Activated CD8-positive, alpha-beta memory T cell treated with anti-CD3 and anti-CD28 coated beads for 36 hours (primary cell): ENCODE measurements around the gene DNAJC5. TPM values are rescaled to one million over a fixed set of nuclear protein-coding genes. Genes with fewer than 3 reads are reported as not detected.
"Not testable (repeated sequence)": the region's sequence is repeated elsewhere in the genome, so short reads cannot be mapped to it uniquely, and the experiment has no call there.

Source experiments
- CTCF ChIA-PET: fragments of 350-600 bp; sonication (Branson Sonifier 250); formaldehyde crosslinking; loops from one replicate; lab custom pipeline; 2021; ENCODE audit warnings: antibody characterized with exemption; lab: Charles Lee
- POLR2A ChIA-PET: fragments of 350-600 bp; sonication (Branson Sonifier 250); formaldehyde crosslinking; loops from one replicate; lab custom pipeline; 2021; ENCODE audit warnings: antibody characterized with exemption; lab: Charles Lee
- total RNA-seq, 2 experiments: library from RNA; stranded (reverse); gene quantifications; one replicate each; pipeline ENCODE4 v1.2.3, GENCODE V29; 2021

Gene DNAJC5
- total RNA-seq, 2 experiments from 2014 or later, result 40.3 TPM

DNA sequence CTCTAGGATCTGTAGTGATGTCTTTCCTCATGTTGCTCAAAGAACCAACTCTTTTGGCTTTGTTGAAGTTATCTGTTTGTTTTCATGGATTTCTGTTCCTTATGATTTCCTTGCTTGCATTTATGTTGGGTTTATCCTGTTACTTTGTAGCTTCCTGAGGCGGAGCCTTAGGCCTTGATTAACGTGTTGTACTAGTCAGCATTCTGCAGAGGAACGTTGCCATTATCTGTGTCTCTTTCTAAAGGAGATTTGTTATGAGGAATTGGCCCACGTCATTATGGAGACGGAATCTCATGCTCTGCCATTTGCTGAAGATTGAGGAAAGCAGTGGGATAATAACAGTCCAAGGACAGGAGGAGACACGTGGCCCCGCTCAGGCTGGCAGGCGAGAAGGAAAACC is 31.4 kb downstream of the DNAJC5 start:
- CTCF ChIA-PET, result interaction anchor here (0.7 kb wide), 1 partner anchor 75 kb away, joined by 3 read pairs; no protein-coding TSS in a partner anchor
- POLR2A ChIA-PET, result no interaction called here

DNA sequence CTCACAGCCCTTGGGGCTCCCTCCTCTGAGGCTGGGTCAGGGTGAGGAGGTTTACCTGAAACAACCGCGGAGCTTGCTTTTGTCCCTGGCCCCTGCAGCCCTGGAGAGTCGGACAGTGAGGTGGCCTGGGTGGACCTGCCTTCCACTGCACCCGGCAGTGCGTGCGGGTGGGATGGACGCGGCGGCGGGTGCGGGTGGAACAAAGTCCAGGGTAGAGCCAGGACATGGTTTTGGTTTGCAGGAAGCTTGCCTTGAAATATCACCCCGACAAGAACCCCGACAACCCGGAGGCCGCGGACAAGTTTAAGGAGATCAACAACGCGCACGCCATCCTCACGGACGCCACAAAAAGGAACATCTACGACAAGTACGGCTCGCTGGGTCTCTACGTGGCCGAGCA is 34.1 kb downstream of the DNAJC5 start:
- ChIA-PET CTCF (interaction anchor here (0.7 kb wide), 1 partner anchor 305 kb away, joined by 4 read pairs; no protein-coding TSS in a partner anchor), POLR2A (no interaction called here)

DNA sequence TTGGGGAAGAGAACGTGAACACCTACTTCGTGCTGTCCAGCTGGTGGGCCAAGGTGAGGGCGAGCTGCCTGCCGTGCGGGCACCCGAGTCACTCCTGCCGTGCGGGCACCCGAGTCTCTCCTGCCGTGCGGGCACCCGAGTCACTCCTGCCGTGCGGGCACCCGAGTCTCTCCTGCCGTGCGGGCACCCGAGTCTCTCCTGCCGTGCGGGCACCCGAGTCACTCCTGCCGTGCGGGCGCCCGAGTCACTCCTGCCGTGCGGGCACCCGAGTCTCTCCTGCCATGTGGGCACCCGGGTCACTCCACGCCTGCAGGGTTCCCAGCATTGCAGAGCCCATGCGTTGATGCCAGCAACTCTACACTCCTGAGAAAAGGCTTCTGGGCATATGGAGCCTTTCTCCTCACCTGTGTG is 34.6 kb downstream of the DNAJC5 start:
- POLR2A ChIA-PET, result not testable (repeated sequence)
- CTCF ChIA-PET, result interaction anchor here (0.7 kb wide), 1 partner anchor 305 kb away, joined by 4 read pairs; no protein-coding TSS in a partner anchor

- ChIA-PET CTCF (no interaction called here), POLR2A (no interaction called here)
Observed at GRCh38 chr20:63930971-63931553, 36.1 kb downstream of the DNAJC5 start.

GRCh38 chr20:63931735-63932134 is 36.8 kb downstream of the DNAJC5 start:
- POLR2A ChIA-PET, result no interaction called here
- CTCF ChIA-PET, result no interaction called here

DNA sequence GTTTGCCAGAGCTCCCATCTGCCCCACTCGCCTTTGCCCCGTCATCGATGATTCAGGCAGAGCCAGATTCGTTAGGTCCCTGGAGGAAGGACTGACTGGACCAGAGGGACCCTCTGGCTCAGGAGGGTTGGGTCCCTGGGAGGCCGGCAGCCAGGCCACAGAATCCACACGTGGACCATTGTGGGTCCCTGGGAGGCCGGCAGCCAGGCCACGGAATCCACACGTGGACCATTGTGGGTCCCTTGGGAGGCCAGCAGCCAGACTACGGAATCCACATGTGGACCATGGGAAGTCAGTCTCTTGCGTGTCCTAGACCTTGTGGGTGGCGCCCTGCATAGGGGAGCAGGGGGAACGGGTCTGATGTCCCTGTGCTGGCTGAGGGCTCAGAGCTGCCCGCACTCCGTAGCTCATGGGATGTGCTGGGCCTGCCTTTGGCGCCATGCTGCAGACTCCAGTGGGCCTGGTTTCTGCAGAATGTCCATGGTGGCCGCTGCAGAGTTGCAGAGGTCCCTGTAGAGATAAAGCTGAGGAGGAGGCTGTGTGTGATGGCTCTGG is 37.8 kb downstream of the DNAJC5 start:
- CTCF ChIA-PET, result interaction anchor here (0.6 to 0.9 kb wide), 2 partner anchors 41 to 279 kb away, joined by 3 to 4 read pairs; partner anchors contain the start of gene STMN3
- POLR2A ChIA-PET, result no interaction called here

- POLR2A ChIA-PET, result interaction anchor here (0.5 kb wide), 1 partner anchor 32 kb away, joined by 4 read pairs; no protein-coding TSS in a partner anchor
- CTCF ChIA-PET, result interaction anchor here (0.9 kb wide), 1 partner anchor 40 kb away, joined by 3 read pairs; no protein-coding TSS in a partner anchor
Observed at GRCh38 chr20:63933646-63934045, 38.7 kb downstream of the DNAJC5 start.

- POLR2A ChIA-PET, result no interaction called here
- CTCF ChIA-PET, result interaction anchor here (1.0 kb wide), 1 partner anchor 123 kb away, joined by 5 read pairs; no protein-coding TSS in a partner anchor
Observed at GRCh38 chr20:63934271-63935068, 39.5 kb downstream of the DNAJC5 start.

GRCh38 chr20:63935447-63935846 is 40.5 kb downstream of the DNAJC5 start:
- ChIA-PET POLR2A (no interaction called here), CTCF (interaction anchor here (1.0 kb wide), 1 partner anchor 122 kb away, joined by 5 read pairs; no protein-coding TSS in a partner anchor)

DNA sequence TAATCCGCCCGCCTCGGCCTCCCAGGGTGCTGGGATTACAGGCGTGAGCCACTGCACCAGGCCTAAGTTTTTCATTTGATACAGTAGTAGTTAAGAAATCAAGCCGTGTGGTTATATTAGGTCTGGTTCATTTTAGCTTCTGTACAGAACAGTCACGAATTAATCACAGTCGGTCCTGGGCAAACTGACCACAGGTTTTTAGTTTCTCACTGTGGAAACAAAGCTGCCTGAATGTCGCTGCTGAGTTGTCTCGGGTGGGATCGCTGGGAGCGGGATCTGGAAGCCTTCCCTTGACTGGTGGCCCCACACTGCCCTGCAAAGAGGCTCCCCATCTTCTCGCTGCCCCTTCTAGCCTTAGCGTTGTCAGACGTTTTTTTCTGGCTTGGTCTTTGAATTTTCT is 42.7 kb downstream of the DNAJC5 start:
- ChIA-PET POLR2A (interaction anchor here (0.6 kb wide), 1 partner anchor 246 kb away, joined by 5 read pairs; no protein-coding TSS in a partner anchor), CTCF (no interaction called here)

DNA sequence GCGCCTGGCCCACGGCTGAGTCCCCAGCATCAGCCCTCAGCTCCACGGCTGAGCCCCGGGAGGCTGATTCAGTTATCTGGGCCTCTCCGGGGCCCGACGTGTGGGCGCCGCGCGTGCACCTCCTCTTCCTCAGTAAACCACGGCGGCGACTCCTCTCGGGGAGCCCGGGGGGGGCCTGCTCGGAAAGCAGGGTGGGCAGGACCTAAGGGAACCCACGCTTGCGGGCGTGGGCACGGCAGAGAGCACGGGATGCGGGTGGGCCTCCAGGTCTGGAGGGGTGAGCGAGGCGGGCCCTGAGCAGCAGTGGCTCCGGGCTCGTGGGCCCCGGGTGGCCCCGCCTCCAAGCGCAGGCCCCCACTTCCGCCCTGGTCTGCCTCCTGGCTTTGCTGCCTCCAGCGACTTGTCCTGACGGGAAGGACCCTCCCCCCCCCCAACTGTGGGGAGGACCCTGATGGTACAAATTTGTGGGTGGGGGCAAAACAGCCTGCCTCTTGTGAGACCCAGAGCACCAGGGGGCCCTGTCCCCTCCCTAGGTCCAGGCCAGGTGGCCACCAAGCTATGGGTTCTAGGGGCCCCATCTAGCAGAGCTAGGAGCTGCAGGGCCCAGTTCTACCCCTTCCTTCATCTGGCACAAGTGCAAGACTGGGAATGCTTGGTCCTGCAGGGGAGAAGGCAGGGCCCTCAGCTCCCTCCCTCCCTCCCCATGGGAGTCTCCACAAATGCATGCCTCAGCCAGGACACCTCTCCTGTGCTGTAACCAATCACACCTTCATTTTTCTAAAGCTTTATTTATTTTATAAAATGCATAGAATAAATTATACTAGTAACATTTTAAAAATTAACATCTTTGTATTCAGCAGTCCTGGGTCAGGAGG is 44.4 kb downstream of the DNAJC5 start:
- ChIA-PET POLR2A (no interaction called here), CTCF (no interaction called here)

- ChIA-PET CTCF (no interaction called here), POLR2A (no interaction called here)
Observed at GRCh38 chr20:63940071-63940471, 45.1 kb downstream of the DNAJC5 start.

DNA sequence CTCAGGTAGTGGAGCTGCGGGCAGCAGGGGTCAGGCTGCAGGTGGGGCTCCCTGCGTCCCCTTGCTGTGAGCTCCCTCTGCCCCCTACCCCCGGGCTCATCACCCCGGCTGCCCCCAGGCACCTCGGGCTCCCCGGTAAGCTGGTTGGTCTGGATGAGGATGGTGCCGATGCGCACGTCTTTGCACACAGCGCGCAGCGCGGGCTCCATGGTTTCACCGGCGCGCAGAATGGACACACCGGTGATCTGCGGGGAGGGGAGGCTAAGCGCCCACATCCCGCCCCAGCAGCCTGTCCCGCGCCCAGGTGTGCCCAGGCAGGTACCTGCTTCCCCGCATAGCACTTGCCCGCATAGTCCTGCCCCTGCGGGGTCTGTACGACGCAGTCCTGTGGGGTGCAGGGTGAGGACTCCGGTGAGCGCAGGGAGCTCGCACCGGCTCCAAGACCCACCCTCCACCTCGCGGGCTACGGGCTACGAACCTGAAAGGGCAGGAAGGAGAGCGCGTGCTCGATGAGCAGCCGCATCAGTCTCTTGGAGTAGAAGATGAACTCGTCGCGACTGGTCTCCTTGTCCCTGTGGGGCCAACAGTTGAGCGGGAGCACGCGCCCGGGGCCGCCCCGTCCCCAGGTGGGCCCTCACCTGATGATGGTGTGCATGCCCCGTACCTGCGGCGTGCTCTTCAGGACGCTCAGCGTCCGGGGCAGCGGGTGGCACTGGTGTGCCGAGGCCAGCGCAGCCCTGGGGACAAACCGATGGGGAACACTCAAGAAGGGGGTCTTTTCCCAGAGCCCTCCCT is 45.7 kb downstream of the DNAJC5 start:
- ChIA-PET POLR2A (interaction anchor here (0.6 kb wide), 1 partner anchor 25 kb away, joined by 4 read pairs; no protein-coding TSS in a partner anchor), CTCF (no interaction called here)

DNA sequence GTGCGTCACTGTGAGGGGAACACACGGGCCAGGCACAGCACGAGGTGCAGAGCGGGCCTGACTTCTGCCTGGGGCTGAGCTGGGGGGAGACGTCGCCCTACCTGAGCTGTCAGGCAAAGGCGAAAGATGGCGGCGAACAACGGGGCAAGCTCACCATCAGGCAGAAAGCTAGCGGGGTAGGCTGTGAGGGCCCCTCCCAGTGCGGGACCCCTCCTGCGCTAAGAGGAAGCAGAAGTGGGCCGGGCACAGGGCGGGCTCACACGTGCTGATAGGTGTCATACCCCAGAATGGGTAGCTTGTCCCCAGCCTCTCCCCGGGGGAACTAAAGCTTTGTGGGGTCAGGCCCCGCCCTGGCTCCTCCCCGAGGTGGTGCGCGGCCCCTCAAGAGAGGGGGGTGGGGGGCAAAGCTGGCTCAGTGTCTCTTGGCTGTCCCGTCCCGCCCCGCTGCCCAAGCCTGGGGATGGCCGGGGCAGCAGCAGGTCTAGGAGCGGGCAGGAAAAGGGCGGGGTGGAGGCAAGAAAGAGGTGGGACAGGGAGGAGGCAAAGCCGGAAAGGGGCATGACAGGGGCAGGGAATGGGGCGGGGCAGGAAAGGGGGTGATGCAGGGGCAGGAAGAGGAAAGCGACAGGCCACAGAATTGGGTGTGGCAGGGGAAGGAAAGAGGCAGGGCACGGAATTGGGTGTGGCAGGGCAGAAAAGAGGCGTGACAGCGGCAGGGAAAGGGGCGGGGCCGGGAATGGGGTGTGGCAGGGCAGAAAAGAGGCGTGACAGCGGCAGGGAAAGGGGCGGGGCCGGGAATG is 46.6 kb downstream of the DNAJC5 start:
- CTCF ChIA-PET, result interaction anchor here (0.7 kb wide), 1 partner anchor 76 kb away, joined by 3 read pairs; no protein-coding TSS in a partner anchor
- POLR2A ChIA-PET, result interaction anchor here (0.6 kb wide), 1 partner anchor 26 kb away, joined by 4 read pairs; no protein-coding TSS in a partner anchor

DNA sequence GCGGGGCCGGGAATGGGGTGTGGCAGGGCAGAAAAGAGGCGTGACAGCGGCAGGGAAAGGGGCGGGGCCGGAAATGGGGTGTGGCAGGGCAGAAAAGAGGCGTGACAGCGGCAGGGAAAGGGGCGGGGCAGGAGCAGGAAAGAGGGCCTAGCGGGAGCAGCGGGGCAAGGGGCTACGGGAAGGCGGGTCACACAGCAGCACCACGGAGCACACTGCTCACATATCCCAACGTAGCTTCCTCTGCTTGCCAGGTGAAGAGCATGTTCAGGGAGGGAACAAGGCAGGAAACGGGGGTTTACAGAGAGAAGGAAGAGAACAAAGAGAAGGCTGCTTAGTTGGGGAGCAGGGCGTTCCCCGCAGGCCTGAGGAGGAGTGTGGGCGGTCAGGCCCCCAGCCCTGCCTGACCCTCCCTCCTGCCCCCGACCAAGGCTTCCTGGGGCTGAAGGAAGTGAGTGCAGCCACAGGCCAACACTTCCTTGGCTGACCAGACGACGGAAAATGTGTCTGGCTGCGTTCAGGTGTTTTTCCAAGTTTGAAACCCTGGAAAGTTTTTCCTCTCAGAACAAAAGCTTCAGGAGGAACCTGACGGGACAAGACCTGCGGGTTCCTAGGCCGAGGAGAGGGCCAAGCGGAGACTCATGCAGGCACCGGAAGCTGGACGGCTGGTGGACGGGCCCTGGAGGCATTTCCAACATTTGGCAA is 47.5 kb downstream of the DNAJC5 start:
- CTCF ChIA-PET, result interaction anchor here (0.7 to 1.0 kb wide), 2 partner anchors 32 to 75 kb away, joined by 3 read pairs; no protein-coding TSS in a partner anchor
- POLR2A ChIA-PET, result interaction anchor here (0.6 kb wide), 1 partner anchor 69 kb away, joined by 4 read pairs; no protein-coding TSS in a partner anchor
